ENCODE results near the gene FLT3LG. TPM values are rescaled to one million over a fixed set of nuclear protein-coding genes. Genes with fewer than 3 reads are reported as not detected.
A peak's percentile ranks its signal among the peaks of the same experiment; 100 is the strongest.
"Not testable (repeated sequence)": the region's sequence is repeated elsewhere in the genome, so short reads cannot be mapped to it uniquely, and the experiment has no call there.

The FLT3LG gene
- total RNA-seq, 2 experiments from 2014 or later: 348 to 355 TPM

GRCh38 chr19:49470615-49470978, 3.4 kb upstream of the FLT3LG start:
- H3K4me3 Mint-ChIP-seq: peak overlapping the region; percentile 51
- POLR2A ChIA-PET: no interaction called here
- peaks cover 27% of the 10 kb centered on the region for H3K36me3 Mint-ChIP-seq (ENCODE audit: low read depth)
- peaks cover 58% of the 10 kb centered on the region for H3K4me1 Mint-ChIP-seq
- CTCF ChIA-PET: interaction anchor here (0.6 to 2.1 kb wide), 27 partner anchors 9 to 331 kb away, joined by 3 to 17 read pairs (median 4); partner anchors contain the start of genes ALDH16A1, PIH1D1, PRMT1 and RPS11
- DNase-seq: no peak
- no peaks in the 10 kb centered on the region for H3K27me3 Mint-ChIP-seq
- peak overlapping the region; percentile 99 for H3K27ac Mint-ChIP-seq
- H3K9me3 Mint-ChIP-seq: no peaks in the 10 kb centered on the region

DNA sequence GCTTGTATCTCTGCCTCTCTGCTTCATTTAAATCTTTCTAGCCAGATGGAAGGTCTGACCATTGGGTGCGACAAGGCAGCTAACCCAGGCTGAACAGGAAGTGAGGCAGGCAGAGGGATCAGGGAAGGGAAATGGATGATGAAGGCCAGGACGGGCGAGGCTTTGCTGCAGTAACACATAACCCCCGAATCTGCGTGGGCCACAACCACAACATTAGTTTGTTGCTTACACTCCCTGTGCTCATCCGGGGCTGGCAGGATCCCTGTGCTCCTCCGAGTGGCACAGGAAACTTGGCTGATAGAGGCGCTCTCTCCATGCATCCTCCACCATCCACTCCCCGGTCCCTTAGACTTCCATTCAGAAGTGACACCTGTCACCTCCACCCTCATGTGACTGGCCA, 1.1 kb upstream of the FLT3LG start:
- POLR2A ChIA-PET: interaction anchor here (0.6 to 1.1 kb wide), 2 partner anchors 19 to 200 kb away, joined by 3 to 4 read pairs; no protein-coding TSS in a partner anchor
- Mint-ChIP-seq H3K4me1 (peaks cover 61% of the 10 kb centered on the region), H3K9me3 (no peaks in the 10 kb centered on the region), H3K4me3 (peak overlapping the region; percentile 91), H3K27ac (peak overlapping the region; percentile 85), H3K27me3 (no peaks in the 10 kb centered on the region), H3K36me3 (ENCODE audit: low read depth) (peaks cover 41% of the 10 kb centered on the region)
- no peak for DNase-seq
- CTCF ChIA-PET: interaction anchor here (0.6 to 2.1 kb wide), 17 partner anchors 12 to 137 kb away, joined by 3 to 15 read pairs (median 3); partner anchors contain the start of genes CD37, PIH1D1, PRRG2 and RCN3

DNA sequence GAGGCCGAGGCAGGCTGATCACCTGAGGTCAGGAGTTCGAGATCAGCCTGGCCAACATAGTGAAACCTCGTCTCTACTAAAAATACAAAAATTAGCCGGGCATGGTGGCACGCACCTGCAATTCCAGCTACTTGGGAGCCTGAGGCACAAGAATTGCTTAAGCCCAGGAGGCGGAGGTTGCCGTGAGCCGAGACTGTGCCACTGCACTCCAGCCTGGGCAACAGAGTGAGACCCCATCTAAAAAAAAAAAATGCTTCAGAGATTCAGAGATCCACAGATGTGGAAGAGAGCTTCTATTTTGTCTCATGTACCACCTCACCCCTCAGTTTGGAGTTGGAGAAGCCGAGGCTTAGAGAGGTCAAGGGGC, 531 bp upstream of the FLT3LG start:
- DNase-seq, H3K27me3 Mint-ChIP-seq, H3K9me3 Mint-ChIP-seq: not testable (repeated sequence)
- Mint-ChIP-seq H3K4me1 (peaks cover 56% of the 10 kb centered on the region), H3K27ac (peak overlapping the region; percentile 85), H3K4me3 (peak overlapping the region; percentile 91), H3K36me3 (ENCODE audit: low read depth) (peaks cover 41% of the 10 kb centered on the region)
- ChIA-PET CTCF (interaction anchor here (0.6 to 2.1 kb wide), 32 partner anchors 8 to 549 kb away, joined by 3 to 15 read pairs (median 3); partner anchors contain the start of genes CD37, PIH1D1, PRRG2 and RCN3), POLR2A (interaction anchor here (0.6 to 1.1 kb wide), 2 partner anchors 18 to 106 kb away, joined by 4 read pairs; no protein-coding TSS in a partner anchor)

GRCh38 chr19:49474542-49474924, 518 bp downstream of the FLT3LG start:
- no peak for DNase-seq
- Mint-ChIP-seq H3K9me3 (no peaks in the 10 kb centered on the region), H3K27me3 (no peaks in the 10 kb centered on the region), H3K4me1 (peaks cover 51% of the 10 kb centered on the region), H3K36me3 (ENCODE audit: low read depth) (peaks cover 41% of the 10 kb centered on the region), H3K4me3 (peak overlapping the region; percentile 91), H3K27ac (peak overlapping the region; percentile 85)
- CTCF ChIA-PET: interaction anchor here (0.5 to 1.7 kb wide), 6 partner anchors 17 to 106 kb away, joined by 3 to 13 read pairs (median 4); partner anchors contain the start of genes NOSIP, PRRG2 and RPS11
- POLR2A ChIA-PET: no interaction called here

DNA sequence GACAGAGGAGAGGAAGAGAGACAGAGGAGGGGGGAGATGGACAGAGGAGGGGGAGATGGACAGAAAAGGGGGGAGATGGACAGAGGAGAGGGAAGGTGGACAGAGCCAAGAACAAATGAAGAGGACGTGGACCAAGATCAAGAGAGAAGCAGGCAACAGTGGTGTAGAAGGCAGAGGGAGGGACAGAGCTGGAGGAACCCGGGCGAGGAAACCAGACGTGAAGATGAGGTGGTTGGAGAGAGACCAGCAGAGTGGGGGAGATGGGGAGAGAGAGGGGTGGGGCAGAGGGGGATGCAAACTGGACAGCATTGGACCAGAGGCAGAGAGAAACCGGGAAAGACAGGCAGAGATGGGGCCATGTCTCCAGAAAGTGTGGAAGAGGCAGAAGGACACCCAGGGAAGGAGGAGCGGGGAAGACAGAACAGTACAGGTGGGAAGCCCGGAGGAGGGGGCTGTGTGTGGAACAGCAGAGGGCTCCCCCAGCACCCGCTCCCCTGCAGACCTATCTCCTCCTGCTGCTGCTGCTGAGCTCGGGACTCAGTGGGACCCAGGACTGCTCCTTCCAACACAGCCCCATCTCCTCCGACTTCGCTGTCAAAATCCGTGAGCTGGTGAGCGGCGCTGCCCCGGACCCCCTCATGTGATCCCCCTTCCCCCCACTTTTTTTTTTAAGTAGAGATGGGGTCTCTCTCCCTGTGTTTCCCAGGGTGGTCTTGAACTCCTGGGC, 1.3 kb downstream of the FLT3LG start:
- Mint-ChIP-seq H3K4me3 (peak overlapping the region; percentile 91), H3K36me3 (ENCODE audit: low read depth) (peaks cover 41% of the 10 kb centered on the region), H3K27me3 (no peaks in the 10 kb centered on the region), H3K4me1 (peaks cover 46% of the 10 kb centered on the region), H3K9me3 (no peaks in the 10 kb centered on the region), H3K27ac (peak overlapping the region; percentile 85)
- no peak for DNase-seq
- ChIA-PET CTCF (interaction anchor here (0.5 to 2.7 kb wide), 21 partner anchors 9 to 249 kb away, joined by 3 to 14 read pairs (median 4); partner anchors contain the start of genes NOSIP, PIH1D1, PRRG2 and RPS11), POLR2A (no interaction called here)

- DNase-seq: peak; percentile 84
- H3K9me3 Mint-ChIP-seq: no peaks in the 10 kb centered on the region
- CTCF ChIA-PET: interaction anchor here (0.6 to 2.7 kb wide), 21 partner anchors 8 to 250 kb away, joined by 3 to 14 read pairs (median 4); partner anchors contain the start of genes NOSIP, PIH1D1, PRRG2 and RPS11
- peaks cover 41% of the 10 kb centered on the region for H3K36me3 Mint-ChIP-seq (ENCODE audit: low read depth)
- no peaks in the 10 kb centered on the region for H3K27me3 Mint-ChIP-seq
- H3K4me1 Mint-ChIP-seq: peaks cover 42% of the 10 kb centered on the region
- POLR2A ChIA-PET: interaction anchor here (1.0 kb wide), 1 partner anchor 19 kb away, joined by 4 read pairs; no protein-coding TSS in a partner anchor
- H3K4me3 Mint-ChIP-seq: peak overlapping the region; percentile 91
- peak overlapping the region; percentile 85 for H3K27ac Mint-ChIP-seq
These were observed 2.2 kb downstream of the FLT3LG start for GRCh38 chr19:49475995-49476880.

- DNase-seq: no peak
- H3K27ac Mint-ChIP-seq: no peak overlapping the region
- ChIA-PET CTCF (no interaction called here), POLR2A (interaction anchor here (0.6 kb wide), 1 partner anchor 154 kb away, joined by 9 read pairs; no protein-coding TSS in a partner anchor)
- H3K4me1 Mint-ChIP-seq: peaks cover 36% of the 10 kb centered on the region
- peaks cover 55% of the 10 kb centered on the region for H3K36me3 Mint-ChIP-seq (ENCODE audit: low read depth)
- H3K27me3 Mint-ChIP-seq: no peaks in the 10 kb centered on the region
- no peaks in the 10 kb centered on the region for H3K9me3 Mint-ChIP-seq
- no peak overlapping the region for H3K4me3 Mint-ChIP-seq
These were observed 6.1 kb downstream of the FLT3LG start for GRCh38 chr19:49479975-49480628.

GRCh38 chr19:49481020-49481683, 7.1 kb downstream of the FLT3LG start:
- no peaks in the 10 kb centered on the region for H3K9me3 Mint-ChIP-seq
- H3K27ac Mint-ChIP-seq: peak overlapping the region; percentile 57
- no peak for DNase-seq
- peaks cover 43% of the 10 kb centered on the region for H3K4me1 Mint-ChIP-seq
- POLR2A ChIA-PET: no interaction called here
- H3K36me3 Mint-ChIP-seq (ENCODE audit: low read depth): peaks cover 55% of the 10 kb centered on the region
- no peak overlapping the region for H3K4me3 Mint-ChIP-seq
- CTCF ChIA-PET: interaction anchor here (0.6 to 1.4 kb wide), 4 partner anchors 9 to 272 kb away, joined by 3 to 6 read pairs (median 4); no protein-coding TSS in a partner anchor
- H3K27me3 Mint-ChIP-seq: no peaks in the 10 kb centered on the region

DNA sequence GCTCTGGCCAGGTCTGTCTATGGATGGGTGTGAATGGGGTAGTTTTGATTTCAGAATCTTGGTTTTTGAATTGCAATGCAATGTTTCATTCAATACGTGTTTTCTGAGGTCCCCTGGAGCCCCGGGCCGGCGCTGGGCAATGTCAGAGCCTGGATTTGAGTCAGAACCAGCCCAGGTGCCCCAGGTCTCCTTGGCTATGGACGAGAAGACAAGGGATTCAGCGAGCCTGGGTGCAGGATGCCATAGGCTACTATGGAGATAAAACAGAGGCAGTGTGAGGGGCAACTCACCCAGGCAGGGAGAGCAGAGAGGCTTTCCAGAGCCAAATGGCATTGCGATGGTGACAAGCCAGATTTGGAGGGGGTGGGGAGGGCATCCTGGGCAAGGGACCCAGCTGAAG, 12.2 kb downstream of the FLT3LG start:
- H3K4me1 Mint-ChIP-seq: peaks cover 45% of the 10 kb centered on the region
- H3K9me3 Mint-ChIP-seq: no peaks in the 10 kb centered on the region
- ChIA-PET CTCF (no interaction called here), POLR2A (interaction anchor here (0.7 kb wide), 1 partner anchor 35 kb away, joined by 3 read pairs; the partner anchor contains the start of gene PIH1D1)
- no peaks in the 10 kb centered on the region for H3K27me3 Mint-ChIP-seq
- peaks cover 78% of the 10 kb centered on the region for H3K36me3 Mint-ChIP-seq (ENCODE audit: low read depth)
- no peak overlapping the region for H3K4me3 Mint-ChIP-seq
- peak overlapping the region; percentile 70 for H3K27ac Mint-ChIP-seq
- DNase-seq: no peak

DNA sequence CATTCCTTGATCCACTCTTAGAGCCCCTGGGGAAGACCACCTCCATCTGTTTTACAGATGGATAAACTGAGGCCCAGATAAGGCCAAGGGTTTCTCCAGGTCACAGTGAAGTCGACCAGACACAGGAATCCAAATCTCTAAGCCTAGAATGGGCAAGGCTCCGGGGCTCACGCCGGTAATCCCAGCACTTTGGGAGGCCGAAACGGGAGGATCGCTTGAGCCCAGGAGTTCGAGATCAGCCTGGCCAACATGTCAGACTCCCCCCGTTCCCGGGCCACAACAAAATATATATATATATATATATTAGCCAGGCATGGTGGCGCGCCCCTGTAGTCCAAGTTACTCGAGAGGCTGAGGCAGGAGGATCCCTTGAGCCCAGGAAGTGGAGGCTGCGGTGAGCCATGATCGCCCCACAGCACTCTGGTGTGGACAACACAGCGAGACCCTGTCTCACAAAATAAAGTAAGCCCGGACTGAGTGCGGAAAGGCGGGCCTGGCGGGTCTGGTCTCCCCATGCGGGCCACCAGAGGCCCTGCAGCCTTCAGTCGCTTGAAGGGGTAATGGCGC, 12.8 kb downstream of the FLT3LG start:
- H3K4me3 Mint-ChIP-seq: peak overlapping the region; percentile 89
- no peaks in the 10 kb centered on the region for H3K27me3 Mint-ChIP-seq
- peaks cover 76% of the 10 kb centered on the region for H3K36me3 Mint-ChIP-seq (ENCODE audit: low read depth)
- peaks cover 44% of the 10 kb centered on the region for H3K4me1 Mint-ChIP-seq
- ChIA-PET POLR2A (interaction anchor here (0.7 kb wide), 1 partner anchor 35 kb away, joined by 3 read pairs; the partner anchor contains the start of gene PIH1D1), CTCF (interaction anchor here (1.4 kb wide), 1 partner anchor 83 kb away, joined by 3 read pairs; no protein-coding TSS in a partner anchor)
- H3K9me3 Mint-ChIP-seq: no peaks in the 10 kb centered on the region
- H3K27ac Mint-ChIP-seq: peak overlapping the region; percentile 91
- DNase-seq: no peak

DNA sequence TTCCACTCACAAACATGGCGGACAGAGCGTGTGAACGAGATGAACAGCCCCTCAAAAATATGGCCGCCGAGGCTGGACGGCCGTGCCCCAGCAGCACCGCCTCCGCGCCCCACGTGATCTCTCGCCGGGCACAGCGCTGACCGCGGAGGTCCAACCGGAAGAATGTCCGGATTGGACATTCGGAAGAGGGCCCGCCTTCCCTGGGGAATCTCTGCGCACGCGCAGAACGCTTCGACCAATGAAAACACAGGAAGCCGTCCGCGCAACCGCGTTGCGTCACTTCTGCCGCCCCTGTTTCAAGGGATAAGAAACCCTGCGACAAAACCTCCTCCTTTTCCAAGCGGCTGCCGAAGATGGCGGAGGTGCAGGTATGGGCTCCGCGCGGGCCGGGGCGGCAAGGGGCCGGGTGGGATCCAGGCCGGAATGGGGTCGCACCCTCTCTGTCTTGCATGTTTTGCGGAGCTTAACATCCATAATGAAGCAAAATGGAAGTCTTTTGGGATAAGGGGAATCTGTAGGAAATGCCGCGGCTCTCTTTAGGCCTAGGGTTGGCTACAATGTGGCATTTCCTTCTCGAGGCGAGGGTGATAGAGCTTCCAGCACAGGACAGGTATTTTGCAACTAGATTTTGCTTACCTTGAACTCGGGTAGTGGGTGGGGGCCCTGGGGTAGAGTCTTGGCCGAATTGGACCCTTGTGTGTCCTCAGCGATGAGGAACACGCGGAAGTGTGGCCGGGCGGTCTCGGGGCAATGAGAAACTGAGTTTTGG, 13.4 kb downstream of the FLT3LG start, which contains the start of gene RPL13A:
TSS of gene RPL13A (plus strand) at position 332 of the 769 bp plus-strand sequence. CDS start at position 354, 22 bp downstream.
- Mint-ChIP-seq H3K9me3 (no peaks in the 10 kb centered on the region), H3K4me3 (peak within 1 kb of the TSS; percentile 89), H3K36me3 (ENCODE audit: low read depth) (peaks cover 76% of the 10 kb centered on the region), H3K4me1 (peaks cover 45% of the 10 kb centered on the region), H3K27ac (peak within 1 kb of the TSS; percentile 91), H3K27me3 (no peaks in the 10 kb centered on the region)
- ChIA-PET CTCF (interaction anchor here (0.7 to 2.2 kb wide), 6 partner anchors 8 to 191 kb away, joined by 3 to 12 read pairs (median 4); partner anchors contain the start of gene FLT3LG), POLR2A (no interaction called here)
- peak; percentile 100 for DNase-seq
